ENCODE measurements around the gene AGPS. TPM values are rescaled to one million over a fixed set of nuclear protein-coding genes. Genes with fewer than 3 reads are reported as not detected.
"Not testable (repeated sequence)": the region's sequence is repeated elsewhere in the genome, so short reads cannot be mapped to it uniquely, and the experiment has no call there.

The AGPS gene
- total and polyA plus RNA-seq, 4 donors: 5.3 to 35.8 (median 16.0) TPM

DNA sequence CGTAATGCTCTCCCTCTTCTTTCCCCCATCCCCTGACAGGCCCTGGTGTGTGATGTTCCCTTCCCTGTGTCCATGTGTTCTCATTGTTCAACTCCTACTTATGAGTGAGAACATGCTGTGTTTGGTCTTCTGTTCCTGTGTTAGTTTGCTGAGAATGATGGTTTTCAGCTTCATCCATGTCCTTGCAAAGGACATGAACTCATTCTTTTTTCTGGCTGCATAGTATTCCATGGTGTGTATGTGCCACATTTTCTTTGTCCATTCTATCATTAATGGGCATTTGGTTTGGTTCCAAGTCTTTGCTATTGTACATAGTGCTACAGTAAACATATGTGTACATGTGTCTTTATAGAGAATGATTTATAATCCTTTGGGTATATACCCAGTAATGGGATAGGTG is 24.6 kb upstream of the AGPS start:
- H3K4me1 ChIP-seq (ENCODE audit: control insufficient read depth in 1 of 2, insufficient read depth in 2 of 2, low read length in 2 of 2); H3K27me3 ChIP-seq (ENCODE audit: control insufficient read depth in 1 of 2, insufficient read depth in 2 of 2, low read length in 1 of 2); H3K9me3 ChIP-seq (ENCODE audit: control insufficient read depth, low read length); DNase-seq; intact Hi-C loops (cut with DNase I); H3K27ac ChIP-seq (ENCODE audit: low read depth in 1 of 2, low read length in 2 of 2); H3K36me3 ChIP-seq (ENCODE audit: control insufficient read depth in 1 of 2, insufficient read depth in 2 of 2, low read length in 1 of 2); H3K4me3 ChIP-seq (ENCODE audit: low read length in 2 of 2); ATAC-seq (ENCODE audit: low FRiP score): not testable (repeated sequence)
- WGBS, 2 donors: 94 to 100% methylated on average over 1 of the region's 1 CpG

DNA sequence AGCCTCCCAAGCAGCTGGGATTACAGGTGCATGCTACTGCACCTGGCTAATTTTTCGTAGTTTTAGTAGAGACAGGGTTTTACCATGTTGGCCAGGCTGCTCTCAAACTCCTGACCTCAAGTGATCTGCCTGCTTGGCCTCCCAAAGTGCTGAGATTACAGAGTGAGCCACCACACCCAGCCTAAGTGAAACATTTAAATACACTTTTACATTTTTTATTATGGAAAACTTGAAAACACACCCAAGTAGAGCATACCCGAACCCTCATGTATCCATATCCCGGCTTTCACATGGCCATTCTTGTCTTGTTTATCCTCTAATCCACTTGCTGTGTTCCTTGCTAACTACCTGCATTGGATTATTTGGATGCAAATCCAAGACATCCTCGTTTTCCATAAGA is 13.2 kb upstream of the AGPS start:
- 77 to 90% methylated on average over 4 of the region's 4 CpGs for WGBS, 2 donors
- intact Hi-C loops (cut with DNase I): no loop called here

DNA sequence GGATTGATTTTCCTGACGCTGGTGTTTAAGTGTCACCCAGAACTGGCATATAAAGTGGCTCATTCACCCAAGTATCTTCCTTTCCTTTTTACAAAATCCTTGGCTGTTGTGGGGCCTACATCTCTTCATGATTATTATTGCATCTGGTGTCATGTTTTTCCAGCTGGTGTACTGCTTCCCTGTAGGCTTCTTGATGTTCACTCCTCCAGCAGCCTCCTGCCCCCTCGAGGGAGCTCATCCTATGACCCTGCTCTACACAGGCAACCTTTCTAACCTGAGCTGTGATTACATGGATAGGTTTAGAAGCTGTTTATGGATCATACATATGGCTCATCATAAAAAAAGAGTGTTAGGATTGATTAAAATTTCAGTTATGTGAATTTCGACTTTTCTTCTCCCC is 12.4 kb upstream of the AGPS start:
- no peak overlapping the region for H3K4me3 ChIP-seq (ENCODE audit: low read length in 2 of 2)
- H3K27me3 ChIP-seq (ENCODE audit: control insufficient read depth in 1 of 2, insufficient read depth in 2 of 2, low read length in 1 of 2): no peaks in the 10 kb centered on the region
- DNase-seq (no peak), ATAC-seq (ENCODE audit: low FRiP score) (no peak)
- H3K36me3 ChIP-seq (ENCODE audit: control insufficient read depth in 1 of 2, insufficient read depth in 2 of 2, low read length in 1 of 2): peaks cover 0 to 3% of the 10 kb centered on the region in 2 donors
- no peak overlapping the region for H3K27ac ChIP-seq (ENCODE audit: low read depth in 1 of 2, low read length in 2 of 2)
- intact Hi-C loops (cut with DNase I): no loop called here
- WGBS, 2 donors: 62 to 78% methylated on average over 3 of the region's 3 CpGs
- H3K9me3 ChIP-seq (ENCODE audit: control insufficient read depth, low read length): peaks cover 1% of the 10 kb centered on the region
- H3K4me1 ChIP-seq (ENCODE audit: control insufficient read depth in 1 of 2, insufficient read depth in 2 of 2, low read length in 2 of 2): no peaks in the 10 kb centered on the region

More for the DNA sequence above, 13.2 kb upstream of the AGPS start:
- DNase-seq (no peak), ATAC-seq (ENCODE audit: low FRiP score) (no peak)
- Histone ChIP-seq H3K4me3 (ENCODE audit: low read length in 2 of 2) (no peak overlapping the region), H3K9me3 (ENCODE audit: control insufficient read depth, low read length) (peaks cover 1% of the 10 kb centered on the region), H3K27ac (ENCODE audit: low read depth in 1 of 2, low read length in 2 of 2) (no peak overlapping the region), H3K27me3 (ENCODE audit: control insufficient read depth in 1 of 2, insufficient read depth in 2 of 2, low read length in 1 of 2) (no peaks in the 10 kb centered on the region), H3K36me3 (ENCODE audit: control insufficient read depth in 1 of 2, insufficient read depth in 2 of 2, low read length in 1 of 2) (peaks cover 0 to 3% of the 10 kb centered on the region in 2 donors), H3K4me1 (ENCODE audit: control insufficient read depth in 1 of 2, insufficient read depth in 2 of 2, low read length in 2 of 2) (no peaks in the 10 kb centered on the region)

DNA sequence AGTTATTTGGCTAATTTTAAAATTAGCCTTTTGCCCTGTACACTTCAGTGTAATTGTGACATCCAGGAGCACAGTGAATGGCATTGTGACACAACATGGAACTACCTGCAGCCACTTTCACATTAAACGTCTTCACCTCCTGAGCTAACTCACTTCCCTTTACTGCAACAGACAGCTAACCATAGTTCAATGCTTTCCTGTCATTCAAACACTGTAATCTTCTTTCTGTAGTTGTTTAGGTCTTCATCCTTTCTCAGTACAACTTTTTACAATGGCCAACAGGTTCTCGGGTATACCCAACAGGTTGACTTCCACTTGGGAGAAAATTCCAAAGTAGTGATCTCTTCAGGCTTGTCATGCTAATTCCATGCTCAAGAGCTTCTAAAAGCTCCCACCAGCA is 8.6 kb upstream of the AGPS start:
- no peaks in the 10 kb centered on the region for H3K4me1 ChIP-seq (ENCODE audit: control insufficient read depth in 1 of 2, insufficient read depth in 2 of 2, low read length in 2 of 2)
- WGBS, 2 donors: 46 to 56% methylated on average over 2 of the region's 2 CpGs
- peaks cover 0 to 3% of the 10 kb centered on the region in 2 donors for H3K36me3 ChIP-seq (ENCODE audit: control insufficient read depth in 1 of 2, insufficient read depth in 2 of 2, low read length in 1 of 2)
- H3K4me3 ChIP-seq (ENCODE audit: low read length in 2 of 2): no peak overlapping the region
- DNase-seq (no peak), ATAC-seq (ENCODE audit: low FRiP score) (no peak)
- H3K27ac ChIP-seq (ENCODE audit: low read depth in 1 of 2, low read length in 2 of 2): no peak overlapping the region
- H3K9me3 ChIP-seq (ENCODE audit: control insufficient read depth, low read length): peaks cover 1% of the 10 kb centered on the region
- H3K27me3 ChIP-seq (ENCODE audit: control insufficient read depth in 1 of 2, insufficient read depth in 2 of 2, low read length in 1 of 2): no peaks in the 10 kb centered on the region
- intact Hi-C loops (cut with DNase I): no loop called here

DNA sequence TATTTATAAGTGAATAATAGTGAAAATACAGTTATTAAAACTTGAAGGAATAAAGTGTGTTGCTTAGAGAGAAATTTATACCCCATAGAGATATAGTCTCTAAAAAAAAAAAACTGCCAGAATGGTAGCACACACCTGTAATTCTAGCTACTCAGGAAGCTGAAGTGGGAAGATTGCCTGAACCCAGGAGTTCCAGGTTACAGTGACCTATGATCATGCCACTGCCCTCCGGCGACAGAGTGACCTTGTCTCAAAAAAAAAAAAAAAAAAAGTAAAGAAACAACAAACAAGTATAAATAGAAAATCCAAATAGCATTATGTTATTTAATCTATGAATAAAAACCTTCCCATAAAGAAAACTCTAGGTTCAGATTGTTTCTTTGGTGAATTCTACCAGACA is 7.4 kb upstream of the AGPS start:
- Histone ChIP-seq H3K4me3 (ENCODE audit: low read length in 2 of 2) (no peak overlapping the region), H3K36me3 (ENCODE audit: control insufficient read depth in 1 of 2, insufficient read depth in 2 of 2, low read length in 1 of 2) (peaks cover 0 to under 1% of the 10 kb centered on the region in 2 donors), H3K4me1 (ENCODE audit: control insufficient read depth in 1 of 2, insufficient read depth in 2 of 2, low read length in 2 of 2) (no peaks in the 10 kb centered on the region), H3K9me3 (ENCODE audit: control insufficient read depth, low read length) (no peaks in the 10 kb centered on the region), H3K27ac (ENCODE audit: low read depth in 1 of 2, low read length in 2 of 2) (no peak overlapping the region), H3K27me3 (ENCODE audit: control insufficient read depth in 1 of 2, insufficient read depth in 2 of 2, low read length in 1 of 2) (no peaks in the 10 kb centered on the region)
- intact Hi-C loops (cut with DNase I): no loop called here
- WGBS, 2 donors: 67 to 93% methylated on average over 2 of the region's 2 CpGs
- ATAC-seq (ENCODE audit: low FRiP score): no peak
- DNase-seq: no peak

DNA sequence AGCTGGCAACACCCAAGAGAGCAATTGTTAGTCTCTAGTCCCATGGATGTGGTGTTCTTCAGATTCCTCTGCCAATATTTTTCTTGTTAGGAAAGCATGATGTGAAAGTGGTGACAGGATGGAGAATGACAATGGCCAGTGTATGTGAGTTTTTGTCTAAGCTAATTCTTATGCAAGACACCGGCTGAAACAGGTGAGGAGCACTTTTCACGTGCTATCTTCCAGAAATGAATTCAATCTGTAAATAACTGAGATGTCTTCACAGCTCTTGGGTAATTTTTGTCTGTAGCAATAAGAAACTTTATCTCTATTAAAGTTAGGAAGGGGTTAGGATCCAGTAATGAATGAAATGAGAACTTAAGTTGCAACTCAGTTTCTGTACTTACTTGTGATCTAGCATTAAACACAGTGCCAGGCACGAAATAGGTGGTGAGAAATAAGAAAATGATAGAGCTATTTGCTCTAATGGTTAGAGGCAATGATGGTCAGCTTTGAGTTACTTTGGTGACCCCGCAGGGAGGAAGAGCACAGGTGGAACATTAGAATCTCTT is 676 bp upstream of the AGPS start:
- intact Hi-C loops (cut with DNase I): loop anchor here in 1 of 2 donors (5.0 kb wide), 1 partner anchor 225 kb away; no protein-coding TSS in a partner anchor
- ATAC-seq (ENCODE audit: low FRiP score) (no peak), DNase-seq (no peak)
- Histone ChIP-seq H3K36me3 (ENCODE audit: control insufficient read depth in 1 of 2, insufficient read depth in 2 of 2, low read length in 1 of 2) (no peaks in the 10 kb centered on the region), H3K9me3 (ENCODE audit: control insufficient read depth, low read length) (no peaks in the 10 kb centered on the region), H3K27ac (ENCODE audit: low read depth in 1 of 2, low read length in 2 of 2) (no peak overlapping the region), H3K4me1 (ENCODE audit: control insufficient read depth in 1 of 2, insufficient read depth in 2 of 2, low read length in 2 of 2) (no peaks in the 10 kb centered on the region), H3K4me3 (ENCODE audit: low read length in 2 of 2) (peak overlapping the region; percentile 43 to 81), H3K27me3 (ENCODE audit: control insufficient read depth in 1 of 2, insufficient read depth in 2 of 2, low read length in 1 of 2) (no peaks in the 10 kb centered on the region)
- WGBS, 2 donors: 68 to 73% methylated on average over 4 of the region's 4 CpGs

DNA sequence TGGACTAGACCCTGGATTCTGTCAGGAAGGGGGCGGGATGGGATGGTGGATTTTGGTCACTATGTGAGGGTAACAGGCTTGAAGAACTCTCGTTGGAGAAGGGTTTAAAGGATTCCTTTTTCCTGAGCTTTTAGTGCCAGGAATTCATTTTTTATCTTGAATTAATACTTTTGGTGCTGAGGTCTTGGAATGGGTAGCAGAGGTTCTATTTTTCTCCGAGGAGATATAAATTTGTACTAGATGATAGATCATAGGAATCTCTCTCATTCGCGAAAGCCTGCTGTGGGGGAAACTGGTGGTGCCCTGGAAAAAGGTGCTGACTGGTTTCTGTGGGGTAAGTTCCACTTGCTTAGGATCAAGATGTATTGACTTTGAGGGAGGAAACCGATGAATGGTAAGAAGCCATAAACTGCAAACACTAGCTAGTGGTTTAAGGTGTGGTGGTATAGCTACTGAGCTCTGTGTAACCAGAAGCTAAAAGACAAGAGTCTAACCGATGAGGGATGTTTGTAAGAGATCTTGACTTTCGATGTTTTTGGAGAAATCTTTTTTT is 706 bp downstream of the AGPS start:
- H3K27me3 ChIP-seq (ENCODE audit: control insufficient read depth in 1 of 2, insufficient read depth in 2 of 2, low read length in 1 of 2): no peaks in the 10 kb centered on the region
- H3K9me3 ChIP-seq (ENCODE audit: control insufficient read depth, low read length): no peaks in the 10 kb centered on the region
- H3K27ac ChIP-seq (ENCODE audit: low read depth in 1 of 2, low read length in 2 of 2): peak overlapping the region in 1 of 2 donors; percentile 20
- no peaks in the 10 kb centered on the region for H3K36me3 ChIP-seq (ENCODE audit: control insufficient read depth in 1 of 2, insufficient read depth in 2 of 2, low read length in 1 of 2)
- WGBS, 2 donors: 4 to 8% methylated on average over 8 of the region's 8 CpGs
- intact Hi-C loops (cut with DNase I): loop anchor here in 1 of 2 donors (5.0 kb wide), 1 partner anchor 226 kb away; no protein-coding TSS in a partner anchor
- H3K4me3 ChIP-seq (ENCODE audit: low read length in 2 of 2): peak overlapping the region; percentile 56 to 81
- H3K4me1 ChIP-seq (ENCODE audit: control insufficient read depth in 1 of 2, insufficient read depth in 2 of 2, low read length in 2 of 2): peaks cover 0 to 3% of the 10 kb centered on the region in 2 donors
- ATAC-seq (ENCODE audit: low FRiP score): no peak
- no peak for DNase-seq

DNA sequence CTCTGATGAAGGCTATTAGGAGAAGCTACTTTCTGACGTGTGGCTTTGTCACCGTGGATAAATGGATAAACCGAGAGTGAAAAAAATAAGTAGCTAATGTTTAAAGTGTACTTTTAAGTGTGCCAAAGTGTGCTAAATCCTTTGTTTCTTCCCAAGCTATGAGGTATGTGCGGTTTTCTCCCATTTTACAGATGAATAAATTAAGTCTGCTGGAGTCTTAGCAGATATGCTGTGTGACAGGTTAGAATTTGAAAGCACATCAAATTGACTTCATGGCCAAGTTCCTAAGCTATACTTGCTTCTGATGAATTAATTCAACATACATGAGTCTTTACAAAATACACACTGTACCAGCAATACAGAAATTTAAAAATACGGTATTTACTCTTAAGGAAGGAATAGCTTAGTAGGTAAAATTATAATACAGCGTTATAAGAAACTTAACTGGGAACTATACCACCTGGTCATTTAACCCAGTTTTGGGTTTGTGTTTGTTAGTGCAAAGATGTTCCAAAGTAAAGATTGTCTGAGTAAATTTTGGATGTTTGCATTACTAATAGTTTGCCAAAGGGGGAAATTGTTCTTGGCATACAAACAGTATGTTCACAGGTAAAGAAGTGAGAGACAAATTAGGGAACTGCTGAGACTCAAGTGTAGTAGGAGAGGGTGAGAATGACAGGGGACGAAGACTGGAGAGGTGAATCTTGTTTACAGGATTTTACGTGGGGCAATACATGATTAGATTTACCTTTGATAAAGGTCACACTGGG is 1.4 kb downstream of the AGPS start:
- intact Hi-C loops (cut with DNase I): loop anchor here in 1 of 2 donors (5.0 kb wide), 1 partner anchor 227 kb away; no protein-coding TSS in a partner anchor
- peaks cover 0 to 3% of the 10 kb centered on the region in 2 donors for H3K4me1 ChIP-seq (ENCODE audit: control insufficient read depth in 1 of 2, insufficient read depth in 2 of 2, low read length in 2 of 2)
- no peaks in the 10 kb centered on the region for H3K9me3 ChIP-seq (ENCODE audit: control insufficient read depth, low read length)
- no peak for ATAC-seq (ENCODE audit: low FRiP score)
- no peaks in the 10 kb centered on the region for H3K36me3 ChIP-seq (ENCODE audit: control insufficient read depth in 1 of 2, insufficient read depth in 2 of 2, low read length in 1 of 2)
- WGBS, 2 donors: 74 to 76% methylated on average over 8 of the region's 8 CpGs
- H3K4me3 ChIP-seq (ENCODE audit: low read length in 2 of 2): peak overlapping the region in 1 of 2 donors; percentile 81
- DNase-seq: no peak
- H3K27ac ChIP-seq (ENCODE audit: low read depth in 1 of 2, low read length in 2 of 2): no peak overlapping the region
- no peaks in the 10 kb centered on the region for H3K27me3 ChIP-seq (ENCODE audit: control insufficient read depth in 1 of 2, insufficient read depth in 2 of 2, low read length in 1 of 2)

All from aorta (tissue), 5 donors.